BE2C (cell line): Measurements from ENCODE around the gene EEF1AKMT2.
"Not testable (repeated sequence)": the region's sequence is repeated elsewhere in the genome, so short reads cannot be mapped to it uniquely, and the experiment has no call there.

Source experiments
- DNase-seq: peaks from one replicate; pipeline ENCODE4 v3.0.0-alpha.2; 2020
- H3K27me3 ChIP-seq: fragments of 250-450 bp; sonication (Bioruptor Pico); 2 replicates; pipeline ENCODE4 v1.5.1; 2020; ENCODE audit warnings: mild to moderate bottlenecking
- H3K36me3 ChIP-seq: fragments of 250-450 bp; sonication (Bioruptor Pico); 2 replicates; pipeline ENCODE4 v1.5.1; 2020; ENCODE audit warnings: mild to moderate bottlenecking
- H3K4me1 ChIP-seq: fragments of 250-450 bp; sonication (Bioruptor Pico); 2 replicates; pipeline ENCODE4 v1.5.1; 2020
- H3K4me3 ChIP-seq: 2 replicates; pipeline ENCODE4 v1.5.1; 2011; ENCODE audit warnings: low read depth, low read length
- H3K9me3 ChIP-seq: fragments of 250-450 bp; sonication (Bioruptor Pico); 2 replicates; pipeline ENCODE4 v1.5.1; 2020
- CTCF ChIP-seq: IDR thresholded peaks from 2 replicates; pipeline ENCODE4 v1.5.1; 2012; ENCODE audit warnings: mild to moderate bottlenecking, low read depth, low read length

The EEF1AKMT2 gene

GRCh38 chr10:124799211-124799610 is 7.5 kb upstream of the EEF1AKMT2 start:
- no peak overlapping the region for H3K4me3 ChIP-seq
- no peaks in the 10 kb centered on the region for H3K36me3 ChIP-seq
- H3K27me3 ChIP-seq: no peaks in the 10 kb centered on the region
- DNase-seq: no peak
- H3K4me1 ChIP-seq: no peaks in the 10 kb centered on the region
- no peaks in the 10 kb centered on the region for H3K9me3 ChIP-seq
- TF ChIP-seq CTCF: no peak

GRCh38 chr10:124798781-124799180 is 7.1 kb upstream of the EEF1AKMT2 start:
- DNase-seq: no peak
- Histone ChIP-seq H3K4me3 (no peak overlapping the region), H3K27me3 (no peaks in the 10 kb centered on the region), H3K4me1 (no peaks in the 10 kb centered on the region), H3K36me3 (no peaks in the 10 kb centered on the region), H3K9me3 (no peaks in the 10 kb centered on the region)
- no peak for TF ChIP-seq CTCF

GRCh38 chr10:124798364-124798763 is 6.7 kb upstream of the EEF1AKMT2 start:
- Histone ChIP-seq H3K4me3 (no peak overlapping the region), H3K9me3 (no peaks in the 10 kb centered on the region), H3K27me3 (no peaks in the 10 kb centered on the region), H3K4me1 (no peaks in the 10 kb centered on the region), H3K36me3 (no peaks in the 10 kb centered on the region)
- no peak for DNase-seq
- TF ChIP-seq CTCF: no peak

- no peaks in the 10 kb centered on the region for H3K9me3 ChIP-seq
- no peaks in the 10 kb centered on the region for H3K27me3 ChIP-seq
- no peak for TF ChIP-seq CTCF
- no peak overlapping the region for H3K4me3 ChIP-seq
- no peak for DNase-seq
- H3K4me1 ChIP-seq: 0 out of 2 replicates have a peak, but pooled peaks cover 3% of the 10 kb centered on the region
- H3K36me3 ChIP-seq: no peaks in the 10 kb centered on the region; the same call in 1 of the 2 replicates
Measured at GRCh38 chr10:124792998-124793352, 1.3 kb upstream of the EEF1AKMT2 start.

- not testable (repeated sequence) for H3K4me1 ChIP-seq, DNase-seq, H3K9me3 ChIP-seq, H3K36me3 ChIP-seq, H3K4me3 ChIP-seq, H3K27me3 ChIP-seq
Measured at GRCh38 chr10:124782900-124783299, 8.8 kb downstream of the EEF1AKMT2 start.

- H3K4me1 ChIP-seq: no peaks in the 10 kb centered on the region
- no peak overlapping the region for H3K4me3 ChIP-seq
- H3K9me3 ChIP-seq: no peaks in the 10 kb centered on the region
- no peak for DNase-seq
- no peaks in the 10 kb centered on the region for H3K27me3 ChIP-seq
- peaks cover 9% of the 10 kb centered on the region for H3K36me3 ChIP-seq
- TF ChIP-seq CTCF: no peak
Measured at GRCh38 chr10:124768791-124769190, 22.9 kb downstream of the EEF1AKMT2 start.

- Histone ChIP-seq H3K36me3 (peaks cover 6% of the 10 kb centered on the region), H3K4me1 (no peaks in the 10 kb centered on the region), H3K9me3 (no peaks in the 10 kb centered on the region), H3K27me3 (no peaks in the 10 kb centered on the region), H3K4me3 (no peak overlapping the region)
- no peak for TF ChIP-seq CTCF
- DNase-seq: no peak
Measured at GRCh38 chr10:124765256-124765655, 26.4 kb downstream of the EEF1AKMT2 start.
